Muscle of leg (tissue), 11 donors: ENCODE results near the gene FAM120C. TPM values are rescaled to one million over a fixed set of nuclear protein-coding genes. Genes with fewer than 3 reads are reported as not detected.

Experiments used
- DNase-seq: peaks from one replicate; pipeline ENCODE4 v3.0.0; 2013
- H3K27ac ChIP-seq: one replicate; pipeline ENCODE4 v1.5.1; 2013; ENCODE audit warnings: mild to moderate bottlenecking, low read length, control low read depth
- H3K27me3 ChIP-seq: one replicate; pipeline ENCODE4 v1.6.1; 2013; ENCODE audit warnings: low read length; ENCODE audit not compliant: control insufficient read depth, insufficient read depth
- H3K36me3 ChIP-seq: one replicate; pipeline ENCODE4 v1.6.1; 2013; ENCODE audit warnings: low read length; ENCODE audit not compliant: control insufficient read depth, insufficient read depth
- H3K4me1 ChIP-seq: one replicate; pipeline ENCODE4 v1.6.1; 2013; ENCODE audit warnings: low read length; ENCODE audit not compliant: control insufficient read depth, insufficient read depth
- H3K4me3 ChIP-seq: one replicate; pipeline ENCODE4 v1.5.1; 2013; ENCODE audit warnings: low read length, control low read depth
- H3K9me3 ChIP-seq: replicated peaks from 2 replicates; pipeline ENCODE4 v1.6.1; 2013; ENCODE audit warnings: low read depth, low read length; ENCODE audit not compliant: control insufficient read depth
- WGBS: methylation state at CpG from one replicate; pipeline ENCODE4 v1.1.5; 2013; ENCODE audit warnings: missing lambda C conversion rate; ENCODE audit not compliant: insufficient coverage; 5-methylcytosine and 5-hydroxymethylcytosine counted together
- polyA plus RNA-seq, 8 donors: library from polyadenylated mRNA; unstranded; fragments of 120-200 nt; gene quantifications; one replicate each; pipeline versions ENCODE4 v1.2.1 to v1.2.3, GENCODE V29; 2013; ENCODE audit warnings: inconsistent platforms in 1 of 8, low replicate concordance in 1 of 8; ENCODE audit not compliant: insufficient read length in 8 of 8, insufficient read depth in 1 of 8
- total RNA-seq: library from RNA; stranded (reverse); fragments of 120-200 nt; gene quantifications from one replicate; pipeline ENCODE4 v1.2.4, GENCODE V29; 2013

The FAM120C gene
- total and polyA plus RNA-seq, 9 donors: 5.3 to 7.9 (median 6.4) TPM

- H3K9me3 ChIP-seq: no peaks in the 10 kb centered on the region
- H3K27ac ChIP-seq: peak overlapping the region; percentile 97
- H3K27me3 ChIP-seq: no peaks in the 10 kb centered on the region
- peak; percentile 36 for DNase-seq
- peaks cover 6% of the 10 kb centered on the region for H3K4me1 ChIP-seq
- peak overlapping the region; percentile 76 for H3K4me3 ChIP-seq
- 34% methylated on average over 43 of the region's 43 CpGs for WGBS
- H3K36me3 ChIP-seq: peaks cover 16% of the 10 kb centered on the region
Observed at GRCh38 chrX:54043541-54044125, 139.4 kb downstream of the FAM120C start.

GRCh38 chrX:54043056-54043455 lies 140.0 kb downstream of the FAM120C start:
- Histone ChIP-seq H3K36me3 (peaks cover 16% of the 10 kb centered on the region), H3K4me3 (peak overlapping the region; percentile 76), H3K27me3 (no peaks in the 10 kb centered on the region), H3K27ac (peak overlapping the region; percentile 97), H3K9me3 (no peaks in the 10 kb centered on the region), H3K4me1 (peaks cover 6% of the 10 kb centered on the region)
- 42% methylated on average over 7 of the region's 11 CpGs for WGBS
- no peak for DNase-seq

- H3K4me3 ChIP-seq: peak overlapping the region; percentile 76
- no peaks in the 10 kb centered on the region for H3K27me3 ChIP-seq
- H3K36me3 ChIP-seq: peaks cover 16% of the 10 kb centered on the region
- DNase-seq: peak; percentile 72
- no peaks in the 10 kb centered on the region for H3K9me3 ChIP-seq
- 42% methylated on average over 20 of the region's 26 CpGs for WGBS
- peaks cover 6% of the 10 kb centered on the region for H3K4me1 ChIP-seq
- no peak overlapping the region for H3K27ac ChIP-seq
Observed at GRCh38 chrX:54042609-54043021, 140.4 kb downstream of the FAM120C start.

GRCh38 chrX:54030329-54030728 lies 152.7 kb downstream of the FAM120C start:
- Histone ChIP-seq H3K27ac (no peak overlapping the region), H3K27me3 (peaks cover under 1% of the 10 kb centered on the region), H3K4me1 (no peaks in the 10 kb centered on the region), H3K9me3 (no peaks in the 10 kb centered on the region), H3K36me3 (peaks cover 25% of the 10 kb centered on the region), H3K4me3 (no peak overlapping the region)
- no peak for DNase-seq
- 90% methylated on average over 2 of the region's 4 CpGs for WGBS

- DNase-seq: no peak
- Histone ChIP-seq H3K4me1 (no peaks in the 10 kb centered on the region), H3K9me3 (no peaks in the 10 kb centered on the region), H3K4me3 (no peak overlapping the region), H3K27ac (no peak overlapping the region), H3K36me3 (peaks cover 26% of the 10 kb centered on the region), H3K27me3 (peaks cover 2% of the 10 kb centered on the region)
- 81% methylated on average over 9 of the region's 10 CpGs for WGBS
Observed at GRCh38 chrX:54029529-54030143, 153.4 kb downstream of the FAM120C start.

GRCh38 chrX:54024350-54024749 lies 158.7 kb downstream of the FAM120C start:
- WGBS: 79% methylated on average over 2 of the region's 5 CpGs
- DNase-seq: no peak
- no peak overlapping the region for H3K27ac ChIP-seq
- peaks cover 2% of the 10 kb centered on the region for H3K27me3 ChIP-seq
- H3K4me3 ChIP-seq: no peak overlapping the region
- H3K4me1 ChIP-seq: no peaks in the 10 kb centered on the region
- peaks cover 25% of the 10 kb centered on the region for H3K36me3 ChIP-seq
- H3K9me3 ChIP-seq: no peaks in the 10 kb centered on the region

Other genes starting within 250 kb of the FAM120C start
- gene PHF8, start 138.8 kb downstream of the FAM120C start, total RNA-seq: 9.9 TPM
- gene PHF8, start 138.8 kb downstream of the FAM120C start, polyA plus RNA-seq: 10 to 100 TPM; 11.5 to 15.9 (median 15.0) TPM
- 4.3 TPM for gene WNK3, start 174.8 kb upstream of the FAM120C start, total RNA-seq
- gene WNK3, start 174.8 kb upstream of the FAM120C start, polyA plus RNA-seq: 1 to 10 TPM; 1.5 to 3.1 (median 2.5) TPM